Stimulated activated naive CD8-positive, alpha-beta T cell treated with anti-CD3 and anti-CD28 coated beads, Interleukin-15, amount 100 ng/mL, for 72 hours (primary cell): ENCODE data around the gene CHST8.
"Not testable (repeated sequence)": the region's sequence is repeated elsewhere in the genome, so short reads cannot be mapped to it uniquely, and the experiment has no call there.

ENCODE experiments used
- ATAC-seq: fragments of 150-1000 bp; cut with Tn5 transposase; 2 replicates; pipeline ENCODE4 v1.10.0; 2021; ENCODE audit warnings: mild to moderate bottlenecking, moderate library complexity
- DNase-seq, 2 donors: peaks; one replicate each; pipeline ENCODE4 v3.0.0; 2021 to 2022
- H3K27ac Mint-ChIP-seq, 2 donors: one replicate each; pipeline ENCODE4 v1.8.0; 2022; ENCODE audit warnings: mild to moderate bottlenecking in 2 of 2, mixed read lengths in 2 of 2, moderate library complexity in 2 of 2
- H3K27me3 Mint-ChIP-seq: one replicate; pipeline ENCODE4 v1.8.0; 2022; ENCODE audit warnings: mixed read lengths
- H3K4me1 Mint-ChIP-seq: one replicate; pipeline ENCODE4 v1.8.0; 2022; ENCODE audit warnings: mild to moderate bottlenecking, mixed read lengths
- H3K4me3 Mint-ChIP-seq, 2 donors: one replicate each; pipeline ENCODE4 v1.8.0; 2022; ENCODE audit warnings: mild to moderate bottlenecking in 2 of 2, mixed read lengths in 2 of 2, moderate library complexity in 1 of 2
- H3K9me3 Mint-ChIP-seq, 2 donors: one replicate each; pipeline ENCODE4 v1.8.0; 2022; ENCODE audit warnings: mixed read lengths in 2 of 2

The CHST8 gene

GRCh38 chr19:33606556-33606955 is 15.2 kb upstream of the CHST8 start:
- Mint-ChIP-seq H3K27ac (no peak overlapping the region), H3K4me1 (no peaks in the 10 kb centered on the region), H3K27me3 (no peaks in the 10 kb centered on the region), H3K9me3 (peaks cover 16 to 21% of the 10 kb centered on the region in 2 donors), H3K4me3 (no peak overlapping the region)
- ATAC-seq (no peak), DNase-seq (no peak)

- Mint-ChIP-seq H3K4me1 (no peaks in the 10 kb centered on the region), H3K4me3 (no peak overlapping the region), H3K9me3 (peaks cover 4 to 7% of the 10 kb centered on the region in 2 donors), H3K27me3 (no peaks in the 10 kb centered on the region), H3K27ac (no peak overlapping the region)
- ATAC-seq (no peak), DNase-seq (no peak)
Measured at GRCh38 chr19:33609353-33609752, 12.4 kb upstream of the CHST8 start.

DNA sequence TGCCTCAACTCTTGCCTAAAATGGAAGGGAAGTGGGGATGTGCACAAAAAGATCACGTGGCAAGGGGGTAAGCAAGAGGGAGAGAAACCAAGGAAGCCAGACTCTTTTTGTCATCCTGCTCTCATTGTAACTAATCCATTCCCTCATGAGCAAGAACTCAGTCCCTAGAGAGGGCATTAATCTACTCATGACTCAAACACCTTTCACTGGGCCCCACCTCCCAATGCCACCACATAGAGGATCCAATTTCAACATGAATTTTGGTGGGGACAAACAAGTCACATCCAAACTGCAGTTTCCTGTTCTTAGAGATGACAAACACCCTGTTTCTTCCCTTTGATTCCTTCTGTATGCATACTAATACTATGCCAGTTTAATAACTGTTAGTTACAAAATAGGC is 11.2 kb upstream of the CHST8 start:
- no peak for ATAC-seq
- no peak for DNase-seq
- H3K27me3 Mint-ChIP-seq: peaks cover 6% of the 10 kb centered on the region
- no peak overlapping the region for H3K4me3 Mint-ChIP-seq
- peaks cover 0 to 7% of the 10 kb centered on the region in 2 donors for H3K9me3 Mint-ChIP-seq
- H3K4me1 Mint-ChIP-seq: no peaks in the 10 kb centered on the region
- H3K27ac Mint-ChIP-seq: no peak overlapping the region

- Mint-ChIP-seq H3K27me3 (peaks cover 8% of the 10 kb centered on the region), H3K4me1 (no peaks in the 10 kb centered on the region), H3K4me3 (no peak overlapping the region), H3K9me3 (peaks cover 0 to 7% of the 10 kb centered on the region in 2 donors), H3K27ac (no peak overlapping the region)
- DNase-seq (no peak), ATAC-seq (no peak)
Measured at GRCh38 chr19:33612928-33613619, 8.7 kb upstream of the CHST8 start.

DNA sequence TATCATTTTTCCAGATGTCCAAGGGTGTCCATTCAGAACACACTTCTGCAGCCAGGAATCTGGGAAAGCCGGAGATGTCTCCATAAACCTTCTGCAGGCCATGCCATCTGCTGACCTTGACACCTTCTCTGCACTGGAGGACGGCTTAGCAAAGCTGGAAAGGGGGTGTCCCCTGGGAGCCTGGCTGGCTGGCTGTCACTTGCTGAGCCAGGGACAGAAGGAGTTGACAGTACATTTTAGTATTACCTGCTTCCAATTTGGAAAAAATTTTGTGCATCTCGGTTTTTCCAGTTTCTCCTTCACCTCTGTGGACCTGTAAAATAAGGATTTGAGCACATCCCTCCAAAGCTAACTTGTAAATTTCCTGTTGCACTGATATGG is 8.1 kb upstream of the CHST8 start:
- H3K4me1 Mint-ChIP-seq: no peaks in the 10 kb centered on the region
- ATAC-seq (no peak), DNase-seq (no peak)
- peaks cover 0 to 7% of the 10 kb centered on the region in 2 donors for H3K9me3 Mint-ChIP-seq
- H3K4me3 Mint-ChIP-seq: no peak overlapping the region
- peaks cover 8% of the 10 kb centered on the region for H3K27me3 Mint-ChIP-seq
- no peak overlapping the region for H3K27ac Mint-ChIP-seq

- no peak overlapping the region for H3K4me3 Mint-ChIP-seq
Measured at GRCh38 chr19:33616346-33616745, 5.4 kb upstream of the CHST8 start.

DNA sequence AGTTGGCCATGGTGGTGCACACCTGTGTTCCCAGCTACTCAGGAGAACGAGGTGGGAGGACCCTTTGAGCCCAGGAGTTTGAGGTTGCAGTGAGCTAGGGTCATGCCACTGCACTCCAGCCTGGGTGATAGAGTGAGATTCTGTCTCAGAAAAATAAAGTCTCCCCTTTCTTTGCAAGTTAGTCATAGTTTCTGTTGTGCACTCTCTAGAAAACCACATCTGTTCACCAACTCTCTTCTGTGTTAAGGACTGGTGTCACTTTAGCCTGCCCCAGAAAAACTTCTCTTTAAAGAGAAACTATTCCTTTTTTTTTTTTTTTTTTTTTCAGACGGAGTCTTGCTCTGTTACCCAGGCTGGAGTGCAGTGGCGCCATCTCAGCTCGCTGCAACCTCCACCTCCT is 4.9 kb upstream of the CHST8 start:
- DNase-seq: no peak
- no peak overlapping the region for H3K4me3 Mint-ChIP-seq
- peaks cover 34% of the 10 kb centered on the region for H3K27me3 Mint-ChIP-seq
- H3K9me3 Mint-ChIP-seq: no peaks in the 10 kb centered on the region
- no peaks in the 10 kb centered on the region for H3K4me1 Mint-ChIP-seq
- H3K27ac Mint-ChIP-seq: no peak overlapping the region
- no peak for ATAC-seq

More at GRCh38 chr19:33616346-33616745, 5.4 kb upstream of the CHST8 start:
- DNase-seq: no peak
- no peaks in the 10 kb centered on the region for H3K9me3 Mint-ChIP-seq
- H3K27ac Mint-ChIP-seq: no peak overlapping the region
- no peak for ATAC-seq
- no peaks in the 10 kb centered on the region for H3K4me1 Mint-ChIP-seq
- H3K27me3 Mint-ChIP-seq: peaks cover 33% of the 10 kb centered on the region

DNA sequence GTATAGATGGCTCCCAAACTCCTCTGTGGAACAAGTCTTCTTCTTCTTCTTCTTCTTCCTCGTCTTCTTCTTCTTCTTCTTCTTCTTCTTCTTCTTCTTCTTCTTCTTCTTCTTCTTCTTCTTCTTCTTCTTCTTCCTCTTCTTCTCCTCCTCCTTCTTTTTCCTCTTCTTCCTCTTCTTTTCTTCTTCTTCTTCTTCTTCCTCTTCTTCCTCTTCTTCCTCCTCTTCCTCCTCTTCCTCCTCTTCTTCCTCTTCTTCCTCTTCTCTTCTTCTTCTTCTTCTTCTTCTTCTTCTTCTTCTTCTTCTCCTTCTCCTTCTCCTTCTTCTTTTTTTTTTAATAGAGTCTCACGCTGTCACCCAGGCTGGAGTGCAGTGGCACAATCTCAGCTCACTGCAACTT is 3.4 kb upstream of the CHST8 start:
- not testable (repeated sequence) for H3K4me1 Mint-ChIP-seq, ATAC-seq, H3K9me3 Mint-ChIP-seq, H3K4me3 Mint-ChIP-seq, H3K27ac Mint-ChIP-seq, DNase-seq
- peaks cover 45% of the 10 kb centered on the region for H3K27me3 Mint-ChIP-seq

DNA sequence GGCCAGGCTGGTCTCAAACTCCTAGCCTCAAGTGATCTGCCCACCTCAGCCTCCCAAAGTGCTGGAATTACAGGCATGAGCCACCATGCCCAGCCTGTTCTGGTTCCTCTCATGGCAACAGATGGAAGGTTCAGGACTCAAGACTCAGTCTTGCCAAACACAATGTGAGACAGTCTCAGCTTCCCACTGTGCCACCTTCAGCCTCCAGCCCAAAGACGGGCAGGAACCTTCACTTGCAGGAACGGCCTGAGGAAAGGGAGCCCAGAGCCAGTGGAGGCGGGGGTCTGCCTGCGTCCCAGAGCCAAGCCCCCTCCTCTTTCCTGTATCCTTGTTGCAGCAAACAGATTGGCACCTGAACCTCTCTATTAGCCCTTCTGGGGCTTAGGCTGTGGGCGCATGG is 2.9 kb upstream of the CHST8 start:
- Mint-ChIP-seq H3K27me3 (peaks cover 50% of the 10 kb centered on the region), H3K9me3 (no peaks in the 10 kb centered on the region), H3K4me3 (no peak overlapping the region), H3K4me1 (peaks cover 9% of the 10 kb centered on the region), H3K27ac (no peak overlapping the region)
- ATAC-seq (no peak), DNase-seq (no peak)

DNA sequence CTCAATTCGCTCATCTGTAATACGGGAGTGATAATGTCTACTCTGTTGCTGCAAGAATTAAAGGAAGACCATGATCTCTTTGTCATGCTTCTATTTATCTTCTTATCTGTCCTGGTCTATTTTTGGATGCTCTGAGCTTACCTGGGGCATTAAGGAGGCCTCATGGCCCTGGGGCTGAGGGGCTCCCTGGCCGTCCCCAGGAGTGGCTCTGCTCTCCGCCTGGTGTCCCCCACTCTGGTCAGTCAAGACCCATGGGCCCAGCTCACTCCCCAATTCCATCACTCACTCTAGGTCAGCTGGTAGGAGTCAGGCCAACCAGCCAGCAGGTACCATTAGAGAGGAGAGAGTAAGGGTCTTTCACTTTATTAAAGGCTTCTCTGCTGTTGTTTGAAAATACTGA is 1.1 kb upstream of the CHST8 start:
- H3K4me3 Mint-ChIP-seq: no peak overlapping the region
- H3K9me3 Mint-ChIP-seq: no peaks in the 10 kb centered on the region
- peaks cover 9% of the 10 kb centered on the region for H3K4me1 Mint-ChIP-seq
- H3K27ac Mint-ChIP-seq: no peak overlapping the region
- ATAC-seq: no peak
- H3K27me3 Mint-ChIP-seq: peaks cover 56% of the 10 kb centered on the region
- no peak for DNase-seq

DNA sequence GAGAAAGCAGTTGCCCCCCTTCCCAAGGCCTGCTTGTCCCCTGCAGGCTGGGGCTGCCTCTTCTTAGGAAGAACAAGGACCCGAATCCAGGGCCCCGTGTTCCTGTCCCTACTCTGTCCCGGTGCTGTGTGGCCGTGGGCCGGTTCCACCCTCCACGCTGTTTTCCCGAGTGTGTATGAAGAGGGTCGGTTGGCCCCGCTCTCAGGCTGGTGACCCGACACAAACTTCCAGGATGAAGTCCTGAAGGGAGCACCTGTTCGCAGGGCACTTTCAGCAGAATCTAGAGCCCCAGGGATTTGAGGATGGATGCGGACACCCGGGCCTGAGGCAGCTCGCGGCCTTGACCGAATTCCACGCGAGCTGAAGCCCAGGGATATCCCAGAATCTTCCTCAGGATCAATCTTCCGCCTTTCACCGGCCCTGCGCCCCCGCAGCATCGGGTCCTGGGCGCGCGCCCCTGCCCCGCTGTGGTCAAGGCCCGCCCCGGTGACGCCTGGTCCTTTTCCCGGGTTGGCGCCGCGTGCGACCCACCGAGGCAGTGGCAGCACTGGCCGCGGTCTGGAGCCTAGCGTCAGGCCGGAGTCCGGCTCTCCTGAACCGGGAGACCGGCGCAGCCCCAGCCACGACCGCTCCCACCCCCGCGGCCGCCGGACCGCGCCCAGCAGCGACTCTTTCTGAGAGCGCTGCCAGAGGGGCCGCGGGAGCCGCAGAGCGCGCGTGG is 528 bp upstream of the CHST8 start:
- ATAC-seq: no peak
- Mint-ChIP-seq H3K27ac (no peak overlapping the region), H3K4me3 (no peak overlapping the region), H3K4me1 (peaks cover 9% of the 10 kb centered on the region), H3K9me3 (no peaks in the 10 kb centered on the region), H3K27me3 (peaks cover 55% of the 10 kb centered on the region)
- DNase-seq: no peak

GRCh38 chr19:33622505-33622808 is 704 bp downstream of the CHST8 start:
- peaks cover 9% of the 10 kb centered on the region for H3K4me1 Mint-ChIP-seq
- no peaks in the 10 kb centered on the region for H3K9me3 Mint-ChIP-seq
- no peak overlapping the region for H3K4me3 Mint-ChIP-seq
- H3K27me3 Mint-ChIP-seq: peaks cover 55% of the 10 kb centered on the region
- H3K27ac Mint-ChIP-seq: no peak overlapping the region
- DNase-seq (no peak), ATAC-seq (no peak)

DNA sequence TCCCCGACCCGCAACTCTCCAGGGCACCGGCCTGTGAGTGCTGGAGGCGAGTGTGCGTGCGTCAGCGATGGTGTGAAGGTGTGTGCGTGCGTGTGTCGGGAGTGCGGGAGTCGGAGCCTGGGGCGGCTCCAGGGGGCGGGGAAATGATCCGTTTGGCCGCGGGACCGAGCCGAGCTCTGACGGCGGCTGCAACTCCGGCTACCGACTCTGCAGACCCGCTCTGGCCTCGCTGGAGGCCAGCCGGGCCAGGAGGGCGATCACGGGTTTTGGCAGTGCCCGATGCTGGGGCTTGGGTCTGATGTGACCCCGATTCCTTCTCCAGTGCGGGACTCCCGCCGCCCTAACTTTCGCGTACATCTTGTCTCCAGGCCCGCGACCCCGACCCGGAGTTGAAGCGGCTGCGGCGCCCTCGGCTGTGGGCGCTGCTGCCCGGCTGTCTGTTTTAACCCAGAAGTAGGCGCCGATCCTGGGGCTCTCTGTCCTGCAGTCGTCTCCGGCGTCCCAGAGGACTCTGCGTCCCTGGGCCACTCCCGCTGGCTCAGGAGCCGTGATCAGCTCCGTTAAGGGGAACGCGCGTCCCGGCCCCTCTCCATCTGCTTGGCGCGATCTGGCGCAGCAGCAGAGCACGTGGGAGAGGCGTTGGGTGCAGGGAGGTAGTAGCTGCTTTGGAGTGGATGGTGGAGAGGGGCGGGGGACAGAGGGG is 1.2 kb downstream of the CHST8 start:
- Mint-ChIP-seq H3K27me3 (peaks cover 59% of the 10 kb centered on the region), H3K27ac (no peak overlapping the region), H3K9me3 (no peaks in the 10 kb centered on the region), H3K4me3 (no peak overlapping the region), H3K4me1 (peaks cover 9% of the 10 kb centered on the region)
- ATAC-seq: no peak
- DNase-seq: no peak

DNA sequence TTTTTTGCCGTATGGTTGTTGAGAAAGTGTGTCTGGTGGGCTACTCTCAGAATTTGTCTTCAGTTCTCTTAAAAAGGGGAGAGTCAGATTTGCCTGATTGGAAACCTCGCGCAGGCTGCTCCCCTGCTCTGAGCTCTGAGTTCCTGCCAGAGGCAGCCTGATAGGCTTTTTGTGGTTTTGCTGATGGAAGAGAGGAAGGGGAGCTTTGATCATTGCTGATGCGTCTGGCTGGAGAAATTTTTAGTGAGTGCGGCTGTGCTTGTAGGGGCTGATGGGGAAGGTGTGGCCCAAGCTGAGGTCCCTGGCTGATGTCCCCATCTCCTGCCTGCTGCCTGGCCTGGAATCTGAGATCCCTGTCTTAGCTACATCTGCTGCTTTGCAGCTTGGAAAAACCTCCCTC is 2.8 kb downstream of the CHST8 start:
- Mint-ChIP-seq H3K4me3 (no peak overlapping the region), H3K4me1 (peaks cover 9% of the 10 kb centered on the region), H3K27ac (no peak overlapping the region), H3K27me3 (peaks cover 64% of the 10 kb centered on the region), H3K9me3 (no peaks in the 10 kb centered on the region)
- DNase-seq (no peak), ATAC-seq (no peak)

DNA sequence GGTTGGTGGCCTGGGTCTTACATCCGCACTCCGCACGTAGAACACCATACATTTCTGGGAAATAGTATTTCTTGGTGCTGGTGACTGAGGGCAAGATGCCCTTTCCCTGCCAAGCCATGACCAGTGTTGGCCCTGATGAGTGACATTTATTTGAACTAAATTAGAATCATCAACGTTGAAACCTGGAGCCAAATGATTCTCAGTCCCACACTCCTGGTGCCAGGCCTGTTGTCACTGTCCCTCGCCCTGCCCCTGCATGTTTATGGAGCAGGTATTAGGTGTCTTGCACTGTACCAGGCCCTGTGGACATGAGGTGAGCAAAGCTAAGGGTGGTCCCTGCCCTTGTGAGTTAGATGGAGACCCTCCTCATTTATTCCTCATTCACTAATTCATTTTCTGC is 5.8 kb downstream of the CHST8 start:
- H3K9me3 Mint-ChIP-seq: no peaks in the 10 kb centered on the region
- H3K27ac Mint-ChIP-seq: no peak overlapping the region
- no peak overlapping the region for H3K4me3 Mint-ChIP-seq
- no peak for DNase-seq
- H3K27me3 Mint-ChIP-seq: peaks cover 46% of the 10 kb centered on the region
- H3K4me1 Mint-ChIP-seq: peaks cover 8% of the 10 kb centered on the region
- ATAC-seq: no peak
